Activated CD8-positive, alpha-beta memory T cell treated with anti-CD3 and anti-CD28 coated beads for 24 hours (primary cell): ENCODE data around the gene MEG3.

Experiments used
- DNase-seq: peaks from one replicate; pipeline ENCODE4 v3.0.0-alpha.2; 2020

The MEG3 gene

DNA sequence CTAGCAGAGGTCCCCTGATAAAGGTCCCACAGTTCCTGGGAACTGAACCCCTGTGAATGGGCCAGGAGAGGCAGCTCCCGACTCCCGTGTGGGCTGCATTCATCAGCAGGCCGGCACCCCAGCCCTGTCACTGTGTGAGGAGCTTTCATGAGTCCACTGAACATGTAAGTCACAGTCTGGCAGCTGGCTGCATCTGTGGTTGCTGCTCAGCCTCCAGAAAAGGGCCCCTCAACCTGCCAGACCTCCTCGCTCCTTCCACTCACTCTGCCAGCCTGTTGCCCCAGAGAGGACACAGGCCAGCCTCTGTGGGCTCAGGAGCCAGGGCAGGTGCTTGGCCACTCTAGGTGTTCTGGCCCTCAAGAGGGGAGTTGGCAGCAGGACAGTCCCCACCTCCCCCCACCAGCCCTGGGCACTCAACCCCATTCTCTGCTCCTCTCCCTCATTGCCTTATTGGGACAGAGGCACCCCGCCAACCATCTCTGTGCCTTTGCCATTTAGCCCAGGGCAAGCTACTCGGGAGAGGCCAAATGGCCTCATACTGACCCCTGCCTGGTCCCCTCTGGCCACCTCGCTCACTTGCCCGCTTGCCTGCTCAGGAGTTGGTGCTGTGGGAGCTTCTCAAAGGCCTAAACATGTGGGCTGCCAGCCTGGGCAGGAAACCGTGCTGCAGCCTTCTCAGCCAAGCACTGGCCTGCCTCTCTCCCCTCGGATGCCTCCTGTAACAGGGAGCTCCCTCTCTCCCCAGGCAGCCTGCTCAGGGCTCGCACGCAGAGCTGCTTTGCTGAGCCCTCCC, 75.7 kb downstream of the MEG3 start:
- DNase-seq = peak; percentile 45

GRCh38 chr14:100902295-100903133, 76.6 kb downstream of the MEG3 start:
- peak; percentile 41 for DNase-seq

DNA sequence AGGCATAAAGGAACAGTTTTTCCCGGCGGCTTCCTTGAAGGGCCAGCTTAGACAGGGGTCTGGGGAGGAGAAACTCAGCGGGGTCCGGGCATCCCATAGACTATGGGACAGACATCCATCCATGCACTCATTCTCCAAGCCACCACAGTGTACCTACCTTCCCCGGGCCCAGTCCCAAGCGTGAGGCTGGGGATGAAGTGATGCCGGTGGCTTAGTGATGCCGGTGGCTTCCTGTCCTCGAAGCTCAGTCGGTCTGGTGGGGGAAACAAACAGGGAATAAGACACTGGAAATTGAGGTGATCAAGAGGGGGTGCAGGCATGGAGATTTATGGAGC, 77.2 kb downstream of the MEG3 start:
- no peak for DNase-seq

GRCh38 chr14:100903672-100904185, 77.8 kb downstream of the MEG3 start, which contains the start of gene RTL1:
RTL1 (minus strand) TSS chr14:100903722; CDS start chr14:100884788, 18,934 bp downstream.
- no peak for DNase-seq

- peak; percentile 47 for DNase-seq
Observed at GRCh38 chr14:100904307-100905087, 78.6 kb downstream of the MEG3 start.

GRCh38 chr14:100905166-100905565, 79.2 kb downstream of the MEG3 start:
- DNase-seq = peak; percentile 46

DNA sequence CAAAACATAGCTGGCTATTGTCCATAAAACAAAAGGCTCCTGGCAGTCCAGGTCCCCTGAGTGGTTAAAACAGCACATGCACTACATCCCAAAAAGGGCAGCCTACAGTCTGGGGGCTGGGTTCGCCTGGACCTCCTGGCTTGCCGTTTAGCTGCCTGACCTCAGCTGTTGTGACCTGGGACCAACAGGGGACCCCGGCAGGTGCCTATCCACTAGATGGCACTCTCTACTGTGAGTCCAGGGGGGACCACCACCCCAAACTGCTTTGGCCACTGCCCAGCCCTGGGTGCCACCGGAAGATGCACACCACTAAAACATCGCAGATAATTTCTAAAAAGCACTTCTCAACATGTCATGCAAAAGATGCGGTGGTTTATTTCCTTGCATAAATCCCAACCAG, 80.5 kb downstream of the MEG3 start:
- peak; percentile 37 for DNase-seq

DNA sequence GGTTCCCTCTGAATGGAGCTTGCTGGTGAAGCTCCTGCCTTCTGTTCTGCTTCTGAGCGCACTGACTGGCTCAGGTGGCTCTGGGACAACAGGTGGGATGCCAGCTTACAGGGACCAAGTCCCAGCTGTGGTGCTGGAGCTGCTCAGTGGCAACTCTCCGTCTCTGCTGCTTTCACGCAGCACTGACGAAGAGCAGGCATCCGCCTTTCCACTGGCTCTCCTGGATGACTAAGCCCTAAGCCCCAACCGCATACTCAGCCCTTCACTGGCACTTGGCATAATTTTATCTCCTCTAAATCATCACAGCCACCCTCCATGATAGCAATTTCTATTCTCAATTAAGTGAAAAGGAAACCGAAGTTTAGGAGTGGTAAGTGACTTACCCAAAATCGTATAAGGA, 81.3 kb downstream of the MEG3 start:
- no peak for DNase-seq

DNA sequence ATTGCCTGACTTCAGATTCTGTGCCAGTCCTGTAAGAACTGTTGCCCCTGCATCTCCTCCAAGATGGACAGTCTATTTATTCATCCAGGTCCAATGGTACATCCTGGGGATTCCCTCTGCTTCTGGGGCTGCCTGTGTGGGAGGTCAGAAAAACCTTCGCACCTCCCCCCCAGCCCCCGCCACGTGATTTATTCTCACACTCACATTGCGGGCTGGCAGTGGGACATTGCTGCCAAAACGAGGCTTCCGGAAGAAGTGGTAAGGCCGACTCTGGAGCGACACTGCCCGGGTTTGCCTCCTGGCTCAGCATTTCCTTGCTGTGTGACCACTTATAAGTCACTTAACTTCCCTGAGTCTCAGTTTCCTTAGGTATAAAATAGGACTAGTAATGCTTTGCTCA, 83.5 kb downstream of the MEG3 start:
- no peak for DNase-seq
